Lower lobe of right lung (tissue), 2 donors: ENCODE data around the gene DNAAF8. TPM values are rescaled to one million over a fixed set of nuclear protein-coding genes. Genes with fewer than 3 reads are reported as not detected.

Source experiments
- ATAC-seq, 2 donors: fragments of 200-7000 bp; cut with Tn5 transposase; one replicate each; pipeline ENCODE4 v1.9.1; 2020 to 2022; ENCODE audit warnings: mild to moderate bottlenecking in 2 of 2, moderate library complexity in 2 of 2
- DNase-seq: peaks from one replicate; pipeline ENCODE4 v3.0.0-alpha.2; 2020
- H3K27ac ChIP-seq: fragments of 200-600 bp; one replicate; pipeline ENCODE4 v1.8.0; 2022
- H3K27me3 ChIP-seq: fragments of 200-600 bp; one replicate; pipeline ENCODE4 v1.8.0; 2022; ENCODE audit warnings: low read depth
- H3K36me3 ChIP-seq: fragments of 200-600 bp; one replicate; pipeline ENCODE4 v1.8.0; 2022; ENCODE audit warnings: mild to moderate bottlenecking
- H3K4me1 ChIP-seq: fragments of 200-600 bp; one replicate; pipeline ENCODE4 v1.8.0; 2022
- H3K4me3 ChIP-seq: fragments of 200-600 bp; one replicate; pipeline ENCODE4 v1.8.0; 2022; ENCODE audit warnings: mild to moderate bottlenecking
- H3K9me3 ChIP-seq: fragments of 200-600 bp; one replicate; pipeline ENCODE4 v1.8.0; 2022
- CTCF ChIP-seq: fragments of 200-600 bp; IDR thresholded peaks from one replicate; pipeline ENCODE4 v1.8.0; 2022; ENCODE audit warnings: antibody characterized with exemption, mild to moderate bottlenecking
- intact Hi-C: fragments of 100-400 bp; cut with DNase I; formaldehyde crosslinking; loops from one replicate; pipeline ENCODE4 v1.11.0; 2022
- total RNA-seq: library from RNA; stranded (reverse); fragmentation: NEBNext Ultra II Directional; extraction: Animal tissue kit (Norgen Biotek cat#: 25700); gene quantifications from one replicate; pipeline ENCODE4 v1.2.1, GENCODE V29; 2021
- donor health status: DM: no; HTN: yes; CAD: no; lungs with severe emphysema.

The DNAAF8 gene
- total RNA-seq, 1 donor from 2014 or later, result 3.4 TPM

DNA sequence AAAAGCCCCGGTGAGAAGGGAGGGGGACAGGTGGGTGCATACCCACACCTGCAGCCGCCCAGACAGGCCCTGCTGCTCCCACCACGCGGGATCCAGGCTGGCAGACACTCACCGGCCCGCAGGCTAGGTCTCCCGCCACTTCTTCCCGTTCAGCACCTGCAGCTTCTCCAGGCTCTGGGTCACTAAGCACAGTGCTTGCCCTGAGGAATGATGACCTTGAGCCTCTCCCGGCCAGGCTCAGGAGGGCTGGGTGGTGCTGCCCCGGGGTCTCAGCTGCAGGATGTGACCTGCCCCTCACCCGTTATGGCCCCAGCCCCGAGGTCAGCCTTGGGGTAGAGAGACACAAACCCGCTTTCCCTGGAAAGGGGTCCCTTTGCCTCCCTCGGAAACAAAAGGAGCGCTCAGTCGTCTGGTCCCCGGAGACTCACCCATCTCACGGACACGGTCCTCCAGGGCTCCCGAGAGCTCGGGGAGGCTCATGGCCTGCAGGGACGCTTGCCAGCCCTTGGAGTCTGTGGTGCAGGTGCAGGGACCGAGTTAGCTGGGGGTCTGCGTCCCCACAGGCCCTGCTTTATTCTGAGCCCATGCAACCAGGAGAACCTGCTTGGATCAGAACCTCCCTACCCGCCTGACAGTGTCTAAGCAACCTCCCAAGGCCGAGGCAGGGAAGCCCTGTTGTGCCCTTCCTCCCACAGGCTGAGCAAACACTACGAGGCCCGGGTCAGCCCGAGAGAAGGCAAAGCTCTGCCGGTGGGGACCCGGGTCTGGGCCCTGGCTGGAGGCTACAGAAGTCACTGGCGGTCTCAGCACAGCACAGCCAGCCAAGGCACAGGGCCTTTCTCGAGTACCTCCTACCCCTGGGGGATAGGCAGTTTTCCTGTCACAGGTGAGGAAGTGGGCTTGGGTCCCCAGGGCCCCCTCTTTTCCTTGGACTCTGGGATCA, 37.2 kb upstream of the DNAAF8 start:
- ATAC-seq (no peak), DNase-seq (no peak)
- Histone ChIP-seq H3K4me1 (peaks cover 22% of the 10 kb centered on the region), H3K4me3 (no peak overlapping the region), H3K9me3 (no peaks in the 10 kb centered on the region), H3K27me3 (no peaks in the 10 kb centered on the region), H3K36me3 (peaks cover 71% of the 10 kb centered on the region), H3K27ac (no peak overlapping the region)
- intact Hi-C loops, result no loop called here
- TF ChIP-seq CTCF, result no peak

DNA sequence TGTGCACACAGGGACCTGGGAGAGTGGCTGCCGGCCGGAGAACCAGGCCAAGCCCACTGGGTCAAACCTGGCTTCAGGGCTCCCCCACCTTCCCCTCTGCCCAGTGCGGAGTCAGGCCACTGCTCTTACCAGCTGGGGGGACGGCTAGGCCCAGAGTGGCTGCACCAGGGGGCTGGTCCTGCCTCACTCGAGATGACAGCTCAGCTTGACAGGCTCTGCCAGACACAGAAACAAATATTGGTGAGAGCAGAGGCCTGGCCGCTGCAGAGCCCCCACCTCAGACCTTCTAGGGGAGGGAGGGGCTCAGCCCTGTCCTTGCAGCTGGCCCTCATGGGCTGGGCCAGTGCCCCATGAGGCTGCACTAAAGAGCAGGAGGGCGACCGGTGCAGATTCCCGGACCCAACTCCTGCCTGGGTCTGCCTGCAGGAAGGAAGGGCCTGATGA, 36.5 kb upstream of the DNAAF8 start:
- Histone ChIP-seq H3K4me1 (peaks cover 15% of the 10 kb centered on the region), H3K4me3 (no peak overlapping the region), H3K27ac (no peak overlapping the region), H3K36me3 (peaks cover 78% of the 10 kb centered on the region), H3K9me3 (no peaks in the 10 kb centered on the region), H3K27me3 (no peaks in the 10 kb centered on the region)
- no peak for TF ChIP-seq CTCF
- intact Hi-C loops, result no loop called here
- no peak for ATAC-seq
- DNase-seq, result no peak

GRCh38 chr16:4698321-4699045, 35.9 kb upstream of the DNAAF8 start:
- no peak overlapping the region for H3K27ac ChIP-seq
- intact Hi-C loops, result no loop called here
- H3K36me3 ChIP-seq, result peaks cover 79% of the 10 kb centered on the region
- no peaks in the 10 kb centered on the region for H3K27me3 ChIP-seq
- DNase-seq (no peak), ATAC-seq (no peak)
- H3K4me1 ChIP-seq, result peaks cover 11% of the 10 kb centered on the region
- no peak overlapping the region for H3K4me3 ChIP-seq
- H3K9me3 ChIP-seq, result no peaks in the 10 kb centered on the region
- no peak for TF ChIP-seq CTCF

DNA sequence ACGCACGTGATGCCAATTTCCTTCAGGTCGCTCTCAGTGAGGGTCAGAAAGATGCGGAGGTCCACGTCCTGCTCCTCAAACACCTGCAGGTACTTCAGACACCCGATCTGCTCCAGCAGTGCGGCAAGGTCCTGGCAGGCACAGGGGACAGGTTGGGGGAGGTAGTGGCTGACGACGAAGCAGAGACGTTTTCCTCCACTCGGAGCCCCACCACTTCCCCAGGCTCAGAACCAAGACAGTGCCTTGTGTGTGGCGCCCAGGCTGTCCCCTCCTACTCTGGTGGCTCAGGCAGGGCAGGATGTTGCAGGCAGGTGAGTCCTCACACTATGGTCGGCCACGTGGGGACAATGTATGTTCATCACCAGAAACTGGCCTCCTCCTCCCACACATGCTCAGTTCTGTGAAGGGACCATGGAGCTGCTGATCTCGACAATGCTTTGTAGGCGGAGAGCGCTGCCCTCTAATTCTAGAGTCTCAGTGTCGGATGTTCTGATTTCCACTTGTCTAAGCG, 35.2 kb upstream of the DNAAF8 start:
- DNase-seq, result no peak
- Histone ChIP-seq H3K27me3 (no peaks in the 10 kb centered on the region), H3K36me3 (peaks cover 86% of the 10 kb centered on the region), H3K27ac (no peak overlapping the region), H3K4me3 (no peak overlapping the region), H3K9me3 (no peaks in the 10 kb centered on the region), H3K4me1 (peaks cover 11% of the 10 kb centered on the region)
- no peak for TF ChIP-seq CTCF
- intact Hi-C loops, result no loop called here
- no peak for ATAC-seq

- TF ChIP-seq CTCF, result no peak
- intact Hi-C loops, result no loop called here
- no peak for DNase-seq
- Histone ChIP-seq H3K4me3 (no peak overlapping the region), H3K4me1 (peaks cover under 1% of the 10 kb centered on the region), H3K9me3 (no peaks in the 10 kb centered on the region), H3K27me3 (no peaks in the 10 kb centered on the region), H3K36me3 (peaks cover 93% of the 10 kb centered on the region), H3K27ac (no peak overlapping the region)
- ATAC-seq, result no peak
Measured at GRCh38 chr16:4700380-4700996, 33.8 kb upstream of the DNAAF8 start.
